Activated T-cell treated with anti-CD3 and anti-CD28 coated beads, Interleukin-2, amount 50 U/mL, for 24 hours (primary cell): ENCODE measurements around the gene SLC22A15.
"Not testable (repeated sequence)": the region's sequence is repeated elsewhere in the genome, so short reads cannot be mapped to it uniquely, and the experiment has no call there.

Experiments used
- DNase-seq: peaks from one replicate; pipeline ENCODE4 v3.0.0-alpha.2; 2020
- H3K27ac Mint-ChIP-seq: 2 replicates; pipeline ENCODE4 v1.8.0; 2020; ENCODE audit warnings: mild to moderate bottlenecking, mixed read lengths
- H3K27me3 Mint-ChIP-seq: 2 replicates; pipeline ENCODE4 v1.8.0; 2020; ENCODE audit warnings: mixed read lengths
- H3K36me3 Mint-ChIP-seq: 2 replicates; pipeline ENCODE4 v1.8.0; 2020; ENCODE audit warnings: low read depth, mixed read lengths
- H3K4me1 Mint-ChIP-seq: 2 replicates; pipeline ENCODE4 v1.8.0; 2020; ENCODE audit warnings: low read depth, mixed read lengths
- H3K4me3 Mint-ChIP-seq: 2 replicates; pipeline ENCODE4 v1.8.0; 2020; ENCODE audit warnings: mild to moderate bottlenecking, moderate library complexity, mixed read lengths
- H3K9me3 Mint-ChIP-seq: 2 replicates; pipeline ENCODE4 v1.8.0; 2020; ENCODE audit warnings: mixed read lengths

Gene SLC22A15

GRCh38 chr1:115973154-115973553 lies 3.2 kb upstream of the SLC22A15 start:
- H3K27me3 Mint-ChIP-seq: peaks cover 62% of the 10 kb centered on the region
- no peak overlapping the region for H3K4me3 Mint-ChIP-seq
- no peak for DNase-seq
- peaks cover 10% of the 10 kb centered on the region for H3K4me1 Mint-ChIP-seq
- H3K9me3 Mint-ChIP-seq: no peaks in the 10 kb centered on the region
- peaks cover 3% of the 10 kb centered on the region for H3K36me3 Mint-ChIP-seq
- H3K27ac Mint-ChIP-seq: no peak overlapping the region

GRCh38 chr1:115975569-115976061 lies 698 bp upstream of the SLC22A15 start:
- no peaks in the 10 kb centered on the region for H3K9me3 Mint-ChIP-seq
- peak overlapping the region; percentile 86 for H3K4me3 Mint-ChIP-seq
- peaks cover 10% of the 10 kb centered on the region for H3K4me1 Mint-ChIP-seq
- peak overlapping the region; percentile 44 for H3K27ac Mint-ChIP-seq
- peaks cover 62% of the 10 kb centered on the region for H3K27me3 Mint-ChIP-seq
- peaks cover 3% of the 10 kb centered on the region for H3K36me3 Mint-ChIP-seq
- no peak for DNase-seq

GRCh38 chr1:115976921-115977498 lies 697 bp downstream of the SLC22A15 start:
- peaks cover 3% of the 10 kb centered on the region for H3K36me3 Mint-ChIP-seq
- H3K4me3 Mint-ChIP-seq: peak overlapping the region; percentile 57
- DNase-seq: no peak
- no peak overlapping the region for H3K27ac Mint-ChIP-seq
- H3K4me1 Mint-ChIP-seq: peaks cover 10% of the 10 kb centered on the region
- no peaks in the 10 kb centered on the region for H3K9me3 Mint-ChIP-seq
- peaks cover 58% of the 10 kb centered on the region for H3K27me3 Mint-ChIP-seq

- Mint-ChIP-seq H3K27ac (no peak overlapping the region), H3K4me1 (peaks cover 10% of the 10 kb centered on the region), H3K27me3 (peaks cover 51% of the 10 kb centered on the region), H3K9me3 (no peaks in the 10 kb centered on the region), H3K4me3 (peak overlapping the region; percentile 57), H3K36me3 (peaks cover 3% of the 10 kb centered on the region)
- DNase-seq: no peak
Measured at GRCh38 chr1:115977499-115978258, 1.4 kb downstream of the SLC22A15 start.

GRCh38 chr1:115978292-115978941 lies 2.1 kb downstream of the SLC22A15 start:
- peaks cover 10% of the 10 kb centered on the region for H3K4me1 Mint-ChIP-seq
- no peaks in the 10 kb centered on the region for H3K9me3 Mint-ChIP-seq
- no peak for DNase-seq

GRCh38 chr1:115980156-115980555 lies 3.8 kb downstream of the SLC22A15 start:
- peaks cover 3% of the 10 kb centered on the region for H3K36me3 Mint-ChIP-seq

More at GRCh38 chr1:115978292-115978941, 2.1 kb downstream of the SLC22A15 start:
- Mint-ChIP-seq H3K4me3 (no peak overlapping the region), H3K36me3 (peaks cover 3% of the 10 kb centered on the region), H3K27ac (no peak overlapping the region), H3K27me3 (peaks cover 51% of the 10 kb centered on the region)

GRCh38 chr1:115980998-115981993 lies 5.0 kb downstream of the SLC22A15 start:
- Mint-ChIP-seq H3K36me3 (no peaks in the 10 kb centered on the region), H3K27ac (no peak overlapping the region), H3K9me3 (no peaks in the 10 kb centered on the region), H3K27me3 (peaks cover 32% of the 10 kb centered on the region), H3K4me1 (peaks cover 5% of the 10 kb centered on the region), H3K4me3 (no peak overlapping the region)
- peak; percentile 31 for DNase-seq

More at GRCh38 chr1:115980156-115980555, 3.8 kb downstream of the SLC22A15 start:
- Mint-ChIP-seq H3K27me3 (peaks cover 43% of the 10 kb centered on the region), H3K9me3 (no peaks in the 10 kb centered on the region), H3K4me1 (peaks cover 10% of the 10 kb centered on the region), H3K4me3 (no peak overlapping the region), H3K27ac (no peak overlapping the region)
- DNase-seq: no peak

- H3K36me3 Mint-ChIP-seq: no peaks in the 10 kb centered on the region
- no peak for DNase-seq
- H3K9me3 Mint-ChIP-seq: no peaks in the 10 kb centered on the region
- H3K4me3 Mint-ChIP-seq: no peak overlapping the region
- no peak overlapping the region for H3K27ac Mint-ChIP-seq
- peaks cover 29% of the 10 kb centered on the region for H3K27me3 Mint-ChIP-seq
- no peaks in the 10 kb centered on the region for H3K4me1 Mint-ChIP-seq
Measured at GRCh38 chr1:115982400-115982799, 6.1 kb downstream of the SLC22A15 start.

GRCh38 chr1:115983584-115983983 lies 7.3 kb downstream of the SLC22A15 start:
- H3K36me3 Mint-ChIP-seq: no peaks in the 10 kb centered on the region
- H3K9me3 Mint-ChIP-seq: no peaks in the 10 kb centered on the region
- H3K27me3 Mint-ChIP-seq: peaks cover 18% of the 10 kb centered on the region
- no peak overlapping the region for H3K27ac Mint-ChIP-seq
- H3K4me1 Mint-ChIP-seq: no peaks in the 10 kb centered on the region
- no peak for DNase-seq
- H3K4me3 Mint-ChIP-seq: no peak overlapping the region

- Mint-ChIP-seq H3K4me3 (no peak overlapping the region), H3K27ac (no peak overlapping the region), H3K27me3 (peaks cover 7% of the 10 kb centered on the region), H3K36me3 (no peaks in the 10 kb centered on the region), H3K9me3 (no peaks in the 10 kb centered on the region), H3K4me1 (peaks cover 6% of the 10 kb centered on the region)
- no peak for DNase-seq
Measured at GRCh38 chr1:115987623-115988022, 11.3 kb downstream of the SLC22A15 start.

- H3K9me3 Mint-ChIP-seq: no peaks in the 10 kb centered on the region
- no peaks in the 10 kb centered on the region for H3K36me3 Mint-ChIP-seq
- peaks cover 6% of the 10 kb centered on the region for H3K4me1 Mint-ChIP-seq
- H3K27me3 Mint-ChIP-seq: peaks cover 3% of the 10 kb centered on the region
- DNase-seq: no peak
- H3K27ac Mint-ChIP-seq: no peak overlapping the region
- no peak overlapping the region for H3K4me3 Mint-ChIP-seq
Measured at GRCh38 chr1:115988953-115989352, 12.6 kb downstream of the SLC22A15 start.

- Mint-ChIP-seq H3K9me3 (no peaks in the 10 kb centered on the region), H3K4me1 (peaks cover 6% of the 10 kb centered on the region), H3K4me3 (no peak overlapping the region), H3K27me3 (peaks cover 3% of the 10 kb centered on the region), H3K36me3 (no peaks in the 10 kb centered on the region), H3K27ac (no peak overlapping the region)
- DNase-seq: no peak
Measured at GRCh38 chr1:115989699-115990098, 13.4 kb downstream of the SLC22A15 start.

GRCh38 chr1:115991909-115992308 lies 15.6 kb downstream of the SLC22A15 start:
- H3K36me3 Mint-ChIP-seq: peaks cover 3% of the 10 kb centered on the region
- no peak overlapping the region for H3K4me3 Mint-ChIP-seq
- peaks cover 3% of the 10 kb centered on the region for H3K9me3 Mint-ChIP-seq
- peaks cover under 1% of the 10 kb centered on the region for H3K27me3 Mint-ChIP-seq
- H3K27ac Mint-ChIP-seq: no peak overlapping the region
- H3K4me1 Mint-ChIP-seq: peaks cover 6% of the 10 kb centered on the region
- no peak for DNase-seq

GRCh38 chr1:115997921-115998320 lies 21.6 kb downstream of the SLC22A15 start:
- not testable (repeated sequence) for H3K27me3 Mint-ChIP-seq, H3K4me1 Mint-ChIP-seq, H3K27ac Mint-ChIP-seq, DNase-seq, H3K4me3 Mint-ChIP-seq
- peaks cover 30% of the 10 kb centered on the region for H3K9me3 Mint-ChIP-seq
- peaks cover 19% of the 10 kb centered on the region for H3K36me3 Mint-ChIP-seq
